GM12891 (cell line): ENCODE data around the gene NEDD4L.
"Not testable (repeated sequence)": the region's sequence is repeated elsewhere in the genome, so short reads cannot be mapped to it uniquely, and the experiment has no call there.

Experiments
- DNase-seq: peaks from one replicate; pipeline ENCODE4 v3.0.0; 2011; ENCODE audit warnings: low spot score; ENCODE audit not compliant: insufficient read length
- FAIRE-seq: peaks from 2 replicates; lab custom pipeline; 2011; peaks lifted over from hg19 to GRCh38; lab: Jason Lieb, UNC
- PAX5 ChIP-seq: IDR thresholded peaks from 2 replicates; pipeline ENCODE4 v1.6.1; 2011; ENCODE audit warnings: low read length, moderate library complexity, mild to moderate bottlenecking; ENCODE audit not compliant: insufficient read depth, severe bottlenecking
- POLR2A ChIP-seq: IDR thresholded peaks from 2 replicates; pipeline ENCODE4 v1.6.1; 2011; ENCODE audit warnings: low read depth, low read length, control low read depth
- POLR2AphosphoS5 ChIP-seq: IDR thresholded peaks from 2 replicates; pipeline ENCODE4 v1.6.1; 2011; ENCODE audit warnings: low read depth, low read length, control low read depth
- POU2F2 ChIP-seq: IDR thresholded peaks from 2 replicates; pipeline ENCODE4 v1.6.1; 2011; ENCODE audit warnings: low read depth, mild to moderate bottlenecking, control low read depth, low read length, moderate library complexity
- SPI1 ChIP-seq: IDR thresholded peaks from 2 replicates; pipeline ENCODE4 v1.6.1; 2011; ENCODE audit warnings: low read depth, low read length, control low read depth
- TAF1 ChIP-seq: IDR thresholded peaks from 2 replicates; pipeline ENCODE4 v1.6.1; 2011; ENCODE audit warnings: low read depth, low read length, control low read depth

The NEDD4L gene

GRCh38 chr18:58257461-58257860 is 213.4 kb downstream of the NEDD4L start:
- FAIRE-seq (no peak), DNase-seq (peak; percentile 23)
- TF ChIP-seq POU2F2 (no peak), PAX5 (no peak), SPI1 (no peak), TAF1 (no peak), POLR2AphosphoS5 (no peak), POLR2A (no peak)

- no peak for TF ChIP-seq TAF1
- no peak for TF ChIP-seq POU2F2
- TF ChIP-seq PAX5 = no peak
- TF ChIP-seq POLR2A = no peak
- no peak for TF ChIP-seq POLR2AphosphoS5
- TF ChIP-seq SPI1 = no peak
- no peak for DNase-seq
- peak; percentile 13 for FAIRE-seq
Observed at GRCh38 chr18:58258692-58259342, 214.8 kb downstream of the NEDD4L start.

- DNase-seq (no peak), FAIRE-seq (no peak)
- no peak for TF ChIP-seq TAF1
- no peak for TF ChIP-seq POU2F2
- TF ChIP-seq POLR2A = no peak
- TF ChIP-seq PAX5 = no peak
- TF ChIP-seq SPI1 = no peak
- no peak for TF ChIP-seq POLR2AphosphoS5
Observed at GRCh38 chr18:58263055-58263957, 219.3 kb downstream of the NEDD4L start.

- TF ChIP-seq TAF1 = no peak
- no peak for TF ChIP-seq POLR2AphosphoS5
- no peak for TF ChIP-seq POU2F2
- TF ChIP-seq PAX5 = no peak
- FAIRE-seq (no peak), DNase-seq (no peak)
Observed at GRCh38 chr18:58264075-58264474, 220.0 kb downstream of the NEDD4L start.

- DNase-seq (no peak), FAIRE-seq (no peak)
- no peak for TF ChIP-seq POLR2AphosphoS5
- TF ChIP-seq POLR2A = no peak
- no peak for TF ChIP-seq TAF1
Observed at GRCh38 chr18:58264840-58265239, 220.8 kb downstream of the NEDD4L start.

GRCh38 chr18:58265489-58265888 is 221.5 kb downstream of the NEDD4L start:
- not testable (repeated sequence) for FAIRE-seq, DNase-seq

GRCh38 chr18:58266291-58266690 is 222.3 kb downstream of the NEDD4L start:
- DNase-seq (no peak), FAIRE-seq (no peak)
- no peak for TF ChIP-seq PAX5
- TF ChIP-seq POU2F2 = no peak
- TF ChIP-seq POLR2AphosphoS5 = no peak
- no peak for TF ChIP-seq POLR2A

- DNase-seq (no peak), FAIRE-seq (no peak)
- no peak for TF ChIP-seq POU2F2
- no peak for TF ChIP-seq POLR2A
- no peak for TF ChIP-seq POLR2AphosphoS5
- TF ChIP-seq SPI1 = no peak
- TF ChIP-seq PAX5 = no peak
- no peak for TF ChIP-seq TAF1
Observed at GRCh38 chr18:58267493-58267892, 223.5 kb downstream of the NEDD4L start.

- DNase-seq = no peak
Observed at GRCh38 chr18:58268849-58269248, 224.8 kb downstream of the NEDD4L start.

GRCh38 chr18:58269931-58270330 is 225.9 kb downstream of the NEDD4L start:
- TF ChIP-seq POLR2AphosphoS5 (no peak), SPI1 (no peak), POU2F2 (no peak), PAX5 (no peak), TAF1 (no peak), POLR2A (no peak)
- FAIRE-seq (no peak), DNase-seq (no peak)

More at GRCh38 chr18:58268849-58269248, 224.8 kb downstream of the NEDD4L start:
- FAIRE-seq = no peak
- TF ChIP-seq POU2F2 (no peak), POLR2A (no peak), SPI1 (no peak), PAX5 (no peak), TAF1 (no peak), POLR2AphosphoS5 (no peak)
